ENCODE measurements around the gene RFNG.

The RFNG gene

DNA sequence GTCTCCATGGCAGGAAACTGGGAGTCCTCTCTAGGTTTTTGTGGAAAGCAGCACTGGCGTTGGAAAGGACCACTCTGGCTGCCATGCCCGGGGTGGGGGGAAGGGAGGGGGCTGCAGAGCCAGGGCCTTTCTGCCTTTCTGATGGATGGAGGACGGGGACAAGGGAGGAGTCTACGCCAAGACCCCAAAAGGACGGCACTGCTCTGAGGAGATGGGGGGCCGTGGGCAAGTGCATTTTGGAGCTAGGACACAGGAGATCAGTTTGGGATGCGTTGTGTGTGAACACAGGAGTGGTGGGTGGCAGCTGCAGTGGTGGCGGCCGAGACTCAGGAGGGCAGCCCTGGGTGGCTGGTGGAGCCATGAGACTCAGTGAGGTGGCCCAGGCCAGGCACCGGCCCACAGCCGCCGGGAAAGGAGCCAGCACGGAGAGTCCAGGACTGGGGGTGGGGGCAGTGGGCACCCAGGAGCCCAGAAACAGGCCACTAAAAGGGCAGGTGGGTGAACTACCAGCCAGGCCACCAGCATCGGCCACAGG lies 31.0 kb downstream of the RFNG start:
- H3K4me3 ChIP-seq (replicated peaks; ENCODE audit: insufficient read depth, low read length) = no peak overlapping the region
- H3K27me3 ChIP-seq (ENCODE audit: insufficient read depth, poor library complexity, severe bottlenecking) = no peaks in the 10 kb centered on the region
- TF ChIP-seq SPI1 (IDR thresholded peaks at IDR 0.05; ENCODE audit: borderline replicate concordance, low read depth) (no peak), POLR2AphosphoS5 (IDR thresholded peaks at IDR 0.05; ENCODE audit: low read depth) (no peak), GABPA (IDR thresholded peaks at IDR 0.05; ENCODE audit: low read depth) (no peak), REST (IDR thresholded peaks at IDR 0.05; ENCODE audit: insufficient replicate concordance, low read depth) (no peak), CTCF (IDR thresholded peaks at IDR 0.05; ENCODE audit: insufficient read depth, low read length) (no peak)
- no peak for DNase-seq (ENCODE audit: low read depth in 1 of 2, low spot score in 1 of 2)
- H3K27ac ChIP-seq (replicated peaks) = no peak overlapping the region

- H3K27me3 ChIP-seq (ENCODE audit: insufficient read depth, poor library complexity, severe bottlenecking) = no peaks in the 10 kb centered on the region
- H3K27ac ChIP-seq (replicated peaks) = no peak overlapping the region
- DNase-seq (ENCODE audit: low read depth in 1 of 2, low spot score in 1 of 2) = peak; percentile 52 to 72
- TF ChIP-seq CTCF (IDR thresholded peaks at IDR 0.05; ENCODE audit: insufficient read depth, low read length) (peak; percentile 82), SPI1 (IDR thresholded peaks at IDR 0.05; ENCODE audit: borderline replicate concordance, low read depth) (no peak)
- no peak overlapping the region for H3K4me3 ChIP-seq (replicated peaks; ENCODE audit: insufficient read depth, low read length)
Observed at GRCh38 chr17:82019690-82020571, 31.7 kb downstream of the RFNG start.

GRCh38 chr17:82018989-82019689 lies 32.5 kb downstream of the RFNG start:
- Histone ChIP-seq H3K27me3 (ENCODE audit: insufficient read depth, poor library complexity, severe bottlenecking) (no peaks in the 10 kb centered on the region), H3K4me3 (replicated peaks; ENCODE audit: insufficient read depth, low read length) (no peak overlapping the region), H3K27ac (replicated peaks) (no peak overlapping the region)
- DNase-seq (ENCODE audit: low read depth in 1 of 2, low spot score in 1 of 2) = no peak
- no peak for TF ChIP-seq SPI1 (IDR thresholded peaks at IDR 0.05; ENCODE audit: borderline replicate concordance, low read depth)
- 0 out of 2 replicates have a peak, but pooled peaks have one; percentile 31 for TF ChIP-seq POLR2AphosphoS5 (IDR thresholded peaks at IDR 0.05; ENCODE audit: low read depth)

DNA sequence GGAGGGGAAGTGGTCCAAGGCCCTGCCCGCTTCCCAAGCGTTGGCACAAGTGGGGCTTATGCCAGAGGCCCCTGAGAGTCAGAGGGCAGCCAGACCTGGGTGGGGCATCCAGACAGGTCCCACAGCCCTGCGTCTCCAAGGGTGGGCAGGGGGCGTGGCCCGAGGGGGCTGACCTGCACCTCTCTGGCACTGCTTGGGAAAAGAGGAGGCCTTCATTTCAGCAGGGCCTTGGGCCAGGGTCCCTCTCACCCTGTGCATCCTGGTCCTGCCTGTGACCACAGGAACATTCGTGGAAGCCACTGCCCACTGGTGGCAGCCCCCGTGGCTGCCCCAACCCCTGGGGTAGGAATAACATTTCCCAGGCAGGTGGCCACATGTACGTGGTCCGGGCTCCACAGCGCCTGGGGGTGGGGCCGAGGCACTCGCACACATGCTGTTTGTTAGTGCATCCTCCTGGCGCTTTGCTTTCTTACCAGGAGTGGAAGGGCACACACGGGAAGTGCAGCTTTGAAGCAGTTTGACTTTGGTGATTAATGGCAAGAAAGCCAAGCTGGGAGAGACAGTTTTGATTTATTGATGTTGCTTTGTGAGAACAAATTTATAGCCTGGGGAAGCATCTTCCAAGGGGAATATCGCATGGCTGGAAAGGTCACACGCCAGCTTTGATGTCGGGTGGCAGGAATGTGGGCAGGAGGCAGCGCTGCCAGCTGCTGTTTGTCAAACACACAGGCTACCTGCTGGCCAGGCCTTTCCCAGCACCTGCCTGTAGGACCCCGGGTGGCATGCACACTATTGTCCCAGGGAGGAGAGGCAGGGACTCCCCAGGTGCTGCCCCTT lies 33.2 kb downstream of the RFNG start:
- DNase-seq (ENCODE audit: low read depth in 1 of 2, low spot score in 1 of 2) = no peak
- H3K27ac ChIP-seq (replicated peaks) = no peak overlapping the region
- H3K27me3 ChIP-seq (ENCODE audit: insufficient read depth, poor library complexity, severe bottlenecking) = no peaks in the 10 kb centered on the region
- no peak overlapping the region for H3K4me3 ChIP-seq (replicated peaks; ENCODE audit: insufficient read depth, low read length)
- no peak for TF ChIP-seq GABPA (IDR thresholded peaks at IDR 0.05; ENCODE audit: low read depth)
- TF ChIP-seq CTCF (IDR thresholded peaks at IDR 0.05; ENCODE audit: insufficient read depth, low read length) = no peak
- no peak for TF ChIP-seq REST (IDR thresholded peaks at IDR 0.05; ENCODE audit: insufficient replicate concordance, low read depth)
- TF ChIP-seq POLR2AphosphoS5 (IDR thresholded peaks at IDR 0.05; ENCODE audit: low read depth) = no peak; the same call in none of the 2 replicates
- TF ChIP-seq SPI1 (IDR thresholded peaks at IDR 0.05; ENCODE audit: borderline replicate concordance, low read depth) = no peak
